ENCODE results near the gene CNTN3. TPM values are rescaled to one million over a fixed set of nuclear protein-coding genes. Genes with fewer than 3 reads are reported as not detected.

Gene CNTN3
- total RNA-seq, 1 experiment from 2014 or later = 2.6 TPM

- intact Hi-C loops (cut with micrococcal nuclease) = no loop called here
- BruUV-seq (replicated peaks) = no TSS peak
- POLR2A ChIA-PET = no interaction called here
- CTCF ChIA-PET = no interaction called here
- Mint-ChIP-seq H3K4me3 (ENCODE audit: unreplicated experiment) (no peak overlapping the region), H3K4me1 (ENCODE audit: insufficient read depth, unreplicated experiment) (no peaks in the 10 kb centered on the region), H3K27ac (ENCODE audit: low read depth, unreplicated experiment) (no peak overlapping the region), H3K36me3 (ENCODE audit: insufficient read depth, unreplicated experiment) (peaks cover 6% of the 10 kb centered on the region), H3K9me3 (ENCODE audit: unreplicated experiment) (no peaks in the 10 kb centered on the region), H3K27me3 (ENCODE audit: insufficient read depth, unreplicated experiment) (no peaks in the 10 kb centered on the region)
- no peak for TF ChIP-seq CTCF (IDR thresholded peaks at IDR 0.05; ENCODE audit: unreplicated experiment)
- DNase-seq (ENCODE audit: unreplicated experiment) = no peak
Measured at GRCh38 chr3:74606996-74607395, 7.5 kb downstream of the CNTN3 start.

GRCh38 chr3:74605437-74605836, 9.0 kb downstream of the CNTN3 start:
- no peak overlapping the region for H3K27ac Mint-ChIP-seq (ENCODE audit: low read depth, unreplicated experiment)
- peaks cover 6% of the 10 kb centered on the region for H3K36me3 Mint-ChIP-seq (ENCODE audit: insufficient read depth, unreplicated experiment)
- CTCF ChIA-PET = interaction anchor here (0.6 kb wide), 1 partner anchor 104 kb away, joined by 3 read pairs; no protein-coding TSS in a partner anchor
- BruUV-seq (replicated peaks) = no TSS peak
- no peak overlapping the region for H3K4me3 Mint-ChIP-seq (ENCODE audit: unreplicated experiment)
- POLR2A ChIA-PET = no interaction called here
- H3K27me3 Mint-ChIP-seq (ENCODE audit: insufficient read depth, unreplicated experiment) = no peaks in the 10 kb centered on the region
- no peak for TF ChIP-seq CTCF (IDR thresholded peaks at IDR 0.05; ENCODE audit: unreplicated experiment)
- no peaks in the 10 kb centered on the region for H3K9me3 Mint-ChIP-seq (ENCODE audit: unreplicated experiment)
- intact Hi-C loops (cut with micrococcal nuclease) = no loop called here
- no peak for DNase-seq (ENCODE audit: unreplicated experiment)
- no peaks in the 10 kb centered on the region for H3K4me1 Mint-ChIP-seq (ENCODE audit: insufficient read depth, unreplicated experiment)

- DNase-seq (ENCODE audit: unreplicated experiment) = no peak
- no TSS peak for BruUV-seq (replicated peaks)
- no peak for TF ChIP-seq CTCF (IDR thresholded peaks at IDR 0.05; ENCODE audit: unreplicated experiment)
- Mint-ChIP-seq H3K27me3 (ENCODE audit: insufficient read depth, unreplicated experiment) (no peaks in the 10 kb centered on the region), H3K4me1 (ENCODE audit: insufficient read depth, unreplicated experiment) (peaks cover 12% of the 10 kb centered on the region), H3K36me3 (ENCODE audit: insufficient read depth, unreplicated experiment) (peaks cover 3% of the 10 kb centered on the region), H3K4me3 (ENCODE audit: unreplicated experiment) (no peak overlapping the region), H3K9me3 (ENCODE audit: unreplicated experiment) (peaks cover 7% of the 10 kb centered on the region), H3K27ac (ENCODE audit: low read depth, unreplicated experiment) (no peak overlapping the region)
- ChIA-PET CTCF (interaction anchor here (1.0 kb wide), 1 partner anchor 29 kb away, joined by 3 read pairs; no protein-coding TSS in a partner anchor), POLR2A (no interaction called here)
- intact Hi-C loops (cut with micrococcal nuclease) = no loop called here
Measured at GRCh38 chr3:74603292-74603691, 11.2 kb downstream of the CNTN3 start.

GRCh38 chr3:74602471-74602870, 12.0 kb downstream of the CNTN3 start:
- TF ChIP-seq CTCF (IDR thresholded peaks at IDR 0.05; ENCODE audit: unreplicated experiment) = no peak
- DNase-seq (ENCODE audit: unreplicated experiment) = no peak
- Mint-ChIP-seq H3K27me3 (ENCODE audit: insufficient read depth, unreplicated experiment) (no peaks in the 10 kb centered on the region), H3K36me3 (ENCODE audit: insufficient read depth, unreplicated experiment) (no peaks in the 10 kb centered on the region), H3K27ac (ENCODE audit: low read depth, unreplicated experiment) (no peak overlapping the region), H3K9me3 (ENCODE audit: unreplicated experiment) (peaks cover 7% of the 10 kb centered on the region), H3K4me1 (ENCODE audit: insufficient read depth, unreplicated experiment) (peaks cover 12% of the 10 kb centered on the region), H3K4me3 (ENCODE audit: unreplicated experiment) (no peak overlapping the region)
- ChIA-PET POLR2A (no interaction called here), CTCF (no interaction called here)
- no TSS peak for BruUV-seq (replicated peaks)
- intact Hi-C loops (cut with micrococcal nuclease) = no loop called here

Measured in MCF 10A (cell line).